ENCODE results near the gene CLASP1.
"Not testable (repeated sequence)": the region's sequence is repeated elsewhere in the genome, so short reads cannot be mapped to it uniquely, and the experiment has no call there.

CLASP1 gene

DNA sequence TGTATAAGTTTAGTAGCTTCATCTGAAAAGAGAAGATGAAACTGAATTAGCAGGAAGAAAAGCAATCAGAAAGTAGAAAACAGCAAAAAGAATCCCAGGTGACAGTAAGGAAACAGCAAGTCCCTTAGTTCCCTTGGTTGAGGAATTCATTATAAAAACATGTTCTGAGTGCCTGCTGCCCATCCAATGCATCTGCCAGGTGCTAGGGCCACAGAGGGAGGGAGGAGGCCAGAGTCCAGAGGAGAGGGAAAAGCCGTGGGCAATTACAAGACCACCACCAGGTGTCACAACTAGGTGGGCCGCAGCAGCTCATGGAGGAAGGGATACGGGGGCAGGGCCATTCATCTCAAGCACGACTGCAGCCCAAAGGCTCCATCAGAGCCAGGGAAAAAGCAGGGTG lies 308.3 kb downstream of the CLASP1 start:
- no peak for DNase-seq

DNA sequence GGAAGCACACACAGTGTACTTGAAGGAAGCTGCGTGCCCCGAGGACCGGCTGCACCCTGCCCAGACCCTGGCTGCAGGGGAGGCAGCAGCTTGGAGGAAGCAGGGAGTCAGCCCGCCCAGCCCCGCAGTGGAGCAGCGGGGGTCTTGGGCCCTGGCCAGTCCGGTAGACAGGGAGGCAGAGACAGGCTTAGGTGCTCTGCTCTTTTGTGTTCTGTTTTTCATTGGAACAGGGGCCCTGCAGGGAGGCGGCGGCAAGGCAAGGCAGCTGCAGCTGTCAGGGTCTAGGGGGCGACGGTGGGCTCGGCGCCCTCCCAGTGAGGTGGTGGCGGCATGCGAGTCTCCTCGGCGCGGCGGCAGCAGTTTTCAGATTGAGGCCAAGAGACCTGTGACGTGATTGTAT lies 311.0 kb downstream of the CLASP1 start:
- no peak for DNase-seq

DNA sequence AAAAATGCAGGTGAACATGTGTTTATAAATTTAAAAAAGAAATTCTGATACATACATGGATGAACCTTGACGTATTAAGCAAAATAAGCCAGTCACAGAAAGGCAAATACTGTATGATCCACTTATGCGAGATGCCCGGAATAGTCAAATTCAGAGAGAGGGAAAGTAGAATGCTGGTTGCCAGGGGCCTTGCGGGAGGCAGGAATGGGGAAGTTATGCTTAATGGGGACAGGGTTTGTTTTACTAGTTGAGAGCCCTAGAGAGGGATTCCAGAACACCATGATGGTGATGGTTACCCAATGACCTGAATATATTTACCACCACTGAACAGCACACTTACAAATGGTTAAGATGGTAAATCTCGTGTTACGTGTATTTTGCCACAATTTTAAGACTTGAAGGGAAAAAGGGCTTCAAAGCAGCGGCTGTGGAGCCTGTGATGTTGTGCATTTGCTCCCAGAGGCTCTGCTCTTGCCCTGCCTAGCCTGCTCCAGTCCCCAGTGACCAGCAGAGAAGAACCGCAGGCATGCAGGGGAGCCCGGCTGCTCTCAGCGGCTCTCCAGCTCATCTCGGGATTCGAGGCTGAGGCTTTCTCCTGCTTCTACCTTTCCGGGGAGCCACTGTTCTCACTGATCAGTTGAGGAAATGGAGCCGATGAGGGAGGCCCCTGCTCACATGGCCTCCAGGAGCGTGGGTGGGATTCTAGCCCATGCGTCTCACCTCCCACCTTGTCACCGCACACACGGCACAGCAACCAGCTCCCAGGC lies 312.6 kb downstream of the CLASP1 start:
- DNase-seq, result no peak

DNA sequence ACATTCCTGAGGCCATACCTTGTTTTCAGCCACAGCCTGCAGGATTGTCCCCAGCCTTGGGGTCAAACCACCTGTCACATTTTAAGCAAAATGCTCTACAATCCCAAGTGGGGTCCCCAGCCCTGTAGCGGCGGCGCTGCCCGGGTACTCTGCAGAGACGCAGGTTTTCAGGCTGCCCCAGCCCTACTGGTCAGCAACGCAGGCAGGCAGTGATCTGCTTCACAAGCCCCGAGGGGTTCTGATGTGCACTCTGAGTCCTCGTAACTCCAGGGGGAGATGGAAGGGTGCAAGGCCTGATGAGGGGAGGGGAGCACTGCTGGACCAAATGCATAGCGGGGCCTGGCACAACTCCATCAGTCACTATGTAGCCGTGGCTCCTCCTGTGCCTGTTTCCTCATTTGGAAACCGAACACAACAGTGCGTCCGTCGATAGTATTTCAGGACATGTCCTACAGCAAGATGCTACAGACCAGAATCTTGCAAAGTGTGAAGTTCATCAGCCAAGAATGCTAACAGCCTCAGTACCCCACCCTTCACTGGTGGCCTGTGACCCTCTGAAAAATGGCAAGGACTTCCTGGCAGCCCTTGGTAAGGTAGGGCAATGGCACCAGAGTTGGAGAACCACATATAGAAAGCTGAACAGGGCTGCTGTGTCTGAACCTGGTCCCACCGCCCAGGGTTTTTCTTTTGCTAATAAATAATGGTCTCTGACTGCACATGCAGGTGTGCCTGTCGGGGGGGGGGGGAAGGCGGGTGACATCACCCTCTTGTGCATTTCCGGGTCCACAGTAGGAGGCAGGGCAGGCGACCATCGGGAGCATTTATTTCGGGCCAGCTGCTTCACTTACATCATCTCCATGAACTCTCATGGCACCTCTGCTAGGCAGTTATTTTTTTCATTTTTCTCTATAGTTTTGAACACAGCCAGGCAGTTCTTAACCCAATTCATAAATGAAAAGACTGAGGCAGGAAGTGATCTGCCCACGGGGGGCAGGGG lies 313.7 kb downstream of the CLASP1 start:
- DNase-seq, result no peak

DNA sequence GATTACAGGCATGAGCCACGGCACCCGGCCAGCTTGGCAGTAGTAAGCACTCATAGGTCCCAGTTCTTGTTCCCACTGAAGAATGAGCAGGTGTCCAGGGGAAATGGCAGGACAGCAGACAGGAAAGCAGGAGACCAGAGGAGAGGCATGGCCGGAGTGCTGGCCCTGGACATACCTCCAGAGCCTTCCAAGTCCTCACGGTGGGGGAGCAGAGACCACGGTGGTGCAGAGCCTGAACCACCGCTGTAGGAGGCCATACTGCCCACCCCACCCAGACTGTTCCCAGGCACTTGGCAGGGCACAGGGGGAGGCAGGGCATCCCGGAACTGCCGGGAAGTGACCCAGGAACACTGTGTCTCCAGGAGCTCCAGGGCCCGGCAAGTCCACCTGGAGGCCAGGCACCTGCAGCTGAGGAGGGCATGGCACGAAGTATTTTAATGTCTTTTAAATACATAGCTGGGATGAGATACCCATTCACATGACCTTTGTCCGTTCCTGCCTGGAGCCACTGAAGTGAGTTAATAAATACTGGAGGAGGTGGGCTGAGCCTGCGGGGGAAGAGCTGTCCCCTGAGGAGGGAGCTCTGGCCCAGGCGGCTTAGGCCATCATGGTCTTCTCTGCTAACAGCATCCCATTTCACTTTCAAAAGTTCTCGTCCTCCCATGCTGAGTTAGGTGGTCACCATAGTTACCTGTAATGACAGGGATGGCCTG lies 314.5 kb downstream of the CLASP1 start:
- DNase-seq, result no peak

DNA sequence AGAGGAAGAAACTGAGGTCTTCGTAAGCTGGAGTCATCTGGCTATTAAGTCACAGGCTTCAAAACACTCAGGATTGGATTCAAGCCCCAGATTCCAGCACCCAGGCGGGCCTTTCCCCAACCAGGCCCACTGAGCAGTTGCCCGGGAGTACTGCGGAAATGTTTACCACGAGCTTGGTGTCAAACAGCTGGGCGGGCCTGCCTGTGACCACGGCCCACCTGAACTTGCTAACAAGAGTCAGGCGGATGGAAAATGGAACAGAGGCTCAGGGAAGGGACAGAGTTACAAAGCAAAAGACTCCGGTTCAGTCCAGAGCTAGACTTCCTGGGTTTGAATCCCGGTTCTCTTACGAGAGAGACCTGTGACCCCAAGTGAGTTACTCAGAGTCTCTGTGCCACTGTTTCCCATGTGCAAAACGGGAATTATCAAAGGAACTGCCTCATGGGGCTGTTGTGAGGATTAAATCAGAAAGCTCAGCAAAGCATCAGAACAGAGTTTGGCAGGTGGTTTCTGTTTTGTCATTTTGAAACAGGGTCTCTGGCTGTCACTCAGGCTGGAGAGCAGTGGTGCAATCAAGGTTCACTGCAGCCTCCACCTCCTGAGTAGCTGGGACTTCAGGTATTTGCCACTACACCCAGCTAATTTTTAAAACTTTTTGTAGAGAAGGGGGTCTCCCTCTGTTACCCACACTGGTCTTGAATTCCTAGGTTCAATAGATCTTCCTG lies 315.3 kb downstream of the CLASP1 start:
- no peak for DNase-seq

GRCh38 chr2:121333231-121333630 lies 316.0 kb downstream of the CLASP1 start:
- no peak for DNase-seq

DNA sequence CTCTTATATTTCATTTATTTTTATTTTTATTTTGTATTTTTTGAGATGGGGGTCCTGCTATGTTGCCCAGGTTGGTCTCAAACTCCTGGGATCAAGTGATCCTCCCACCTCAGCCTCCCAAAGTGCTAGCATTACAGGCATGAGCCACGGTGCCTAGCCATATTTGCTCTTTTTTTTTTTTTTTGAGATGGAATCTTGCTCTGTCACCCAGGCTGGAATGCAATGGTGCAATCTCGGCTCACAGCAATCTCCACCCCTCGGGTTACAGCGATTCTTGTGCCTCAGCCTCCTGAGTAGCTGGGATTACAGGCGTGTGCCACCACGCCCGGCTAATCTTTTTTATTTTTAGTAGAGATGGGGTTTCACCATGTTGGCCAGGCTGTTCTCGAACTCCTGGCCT lies 317.9 kb downstream of the CLASP1 start:
- not testable (repeated sequence) for DNase-seq

GRCh38 chr2:121330921-121331320 lies 318.3 kb downstream of the CLASP1 start:
- no peak for DNase-seq

DNA sequence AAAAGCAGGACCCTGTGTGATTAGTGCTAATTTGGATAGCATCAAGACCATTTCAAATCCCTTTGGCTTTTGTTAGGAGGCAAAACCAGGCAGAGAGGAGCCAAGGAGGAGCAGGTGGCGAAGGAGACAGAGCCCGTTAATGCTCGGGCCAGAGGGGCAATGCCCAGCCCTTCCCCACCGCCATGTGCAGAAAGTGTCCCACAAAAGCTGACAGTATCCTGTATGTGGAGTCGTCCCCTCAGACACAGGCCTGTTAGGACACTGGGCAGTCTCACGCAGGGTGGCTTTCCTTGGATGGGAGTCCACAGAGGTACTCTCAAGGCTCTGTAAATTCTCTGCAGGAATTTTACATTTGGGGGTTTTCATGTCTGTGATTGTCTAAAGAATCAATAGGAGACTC lies 319.5 kb downstream of the CLASP1 start:
- no peak for DNase-seq

DNA sequence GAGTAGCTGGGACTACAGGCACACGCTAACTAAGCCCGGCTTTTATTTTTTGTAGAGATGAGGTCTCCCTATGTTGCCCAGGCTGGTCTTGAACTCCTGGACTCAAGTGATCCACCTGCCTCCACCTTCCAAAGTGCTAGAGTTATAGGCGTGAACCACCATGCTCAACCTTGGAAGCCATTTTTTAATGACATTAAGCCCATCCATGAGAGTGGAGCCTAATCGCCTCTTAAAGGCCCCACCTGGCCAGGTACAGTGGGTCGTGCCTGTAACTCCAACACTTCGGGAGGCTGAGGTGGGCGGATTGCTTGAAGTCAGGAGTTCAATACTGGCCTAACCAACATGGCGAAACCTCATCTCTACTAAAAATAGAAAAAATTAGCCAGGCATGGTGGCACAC lies 322.6 kb downstream of the CLASP1 start:
- no peak for DNase-seq

- no peak for DNase-seq
These were observed 324.7 kb downstream of the CLASP1 start for GRCh38 chr2:121324601-121325000.

GRCh38 chr2:121321476-121321875 lies 327.8 kb downstream of the CLASP1 start:
- DNase-seq, result no peak

DNA sequence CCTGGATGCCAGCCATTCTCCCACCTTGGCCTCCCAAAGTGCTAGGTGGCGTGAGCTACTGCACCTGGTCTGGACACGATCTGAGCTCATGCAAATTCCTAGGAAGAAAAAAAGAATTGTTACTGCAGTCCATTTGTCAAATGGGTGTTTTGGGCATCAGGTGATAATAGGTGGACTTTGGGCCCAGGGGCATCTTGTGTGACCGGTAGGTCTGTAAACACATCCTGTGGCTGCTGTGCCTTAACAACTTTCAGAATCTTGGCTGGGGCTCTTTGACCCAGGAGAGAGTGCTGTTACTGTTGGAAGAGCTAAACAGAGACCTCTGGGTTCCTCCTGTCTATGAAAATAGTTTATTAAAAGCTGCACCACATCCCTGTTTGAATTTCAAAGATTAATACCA lies 329.3 kb downstream of the CLASP1 start:
- no peak for DNase-seq

DNA sequence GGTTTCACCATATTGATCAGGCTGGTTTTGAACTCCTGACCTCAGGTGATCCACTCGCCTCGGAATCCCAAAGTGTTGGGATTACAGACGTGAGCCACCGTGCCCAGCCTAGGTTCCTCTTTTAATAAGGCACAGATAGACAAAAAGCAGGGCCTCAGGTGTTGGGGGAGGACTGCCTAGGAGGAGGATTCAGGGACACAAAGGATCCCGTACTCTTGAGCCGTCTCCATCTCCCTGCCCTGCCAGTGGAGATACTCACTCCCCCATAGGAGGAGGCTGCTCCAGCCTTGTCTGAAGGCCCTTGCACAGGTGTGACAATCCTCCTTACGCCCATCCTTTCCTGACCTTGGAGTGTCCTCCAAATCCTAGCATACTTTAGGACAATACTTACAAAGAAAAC lies 332.3 kb downstream of the CLASP1 start:
- DNase-seq, result no peak

GRCh38 chr2:121313701-121314100 lies 335.6 kb downstream of the CLASP1 start:
- not testable (repeated sequence) for DNase-seq

DNA sequence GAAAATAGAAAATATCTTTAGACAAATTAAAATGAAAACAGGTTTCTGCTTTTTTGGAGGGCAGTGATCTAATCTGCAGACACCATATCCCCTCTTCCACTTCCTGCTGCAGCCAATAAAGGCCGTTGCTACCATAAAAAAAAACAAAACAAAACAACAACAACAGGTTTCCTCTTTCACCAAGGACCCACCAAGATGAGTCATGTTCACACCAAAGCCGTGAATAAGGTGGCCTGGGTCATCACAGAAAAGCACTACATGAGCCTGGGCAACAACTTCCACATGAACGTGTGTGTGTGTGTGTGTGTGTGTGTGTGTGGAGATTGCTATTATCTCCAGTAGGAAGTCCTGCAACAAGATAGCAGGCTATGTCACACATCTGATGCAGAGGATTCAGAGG lies 339.5 kb downstream of the CLASP1 start:
- no peak for DNase-seq

- DNase-seq, result no peak
These were observed 339.9 kb downstream of the CLASP1 start for GRCh38 chr2:121309323-121309722.

GRCh38 chr2:121307048-121307447 lies 342.2 kb downstream of the CLASP1 start:
- DNase-seq, result no peak

DNA sequence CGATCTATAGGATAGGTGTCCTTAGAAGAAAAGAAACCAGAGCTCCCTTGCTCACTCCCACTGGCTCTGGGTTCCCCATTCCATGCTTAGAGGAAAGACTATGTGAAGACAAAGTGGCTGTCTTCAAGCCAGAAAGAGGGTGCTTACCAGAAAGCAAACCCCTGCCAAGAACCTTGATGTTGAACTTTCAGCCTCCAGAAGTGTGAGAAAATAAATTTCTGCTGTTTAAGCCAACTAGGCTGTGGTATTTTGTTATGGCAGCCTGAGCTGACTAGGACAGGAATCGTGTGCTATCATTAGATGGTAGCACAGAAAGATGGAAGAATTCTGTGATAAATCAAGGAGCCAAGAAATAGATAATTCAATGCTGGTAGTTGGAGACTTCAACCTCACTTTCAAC lies 344.3 kb downstream of the CLASP1 start:
- no peak for DNase-seq

DNA sequence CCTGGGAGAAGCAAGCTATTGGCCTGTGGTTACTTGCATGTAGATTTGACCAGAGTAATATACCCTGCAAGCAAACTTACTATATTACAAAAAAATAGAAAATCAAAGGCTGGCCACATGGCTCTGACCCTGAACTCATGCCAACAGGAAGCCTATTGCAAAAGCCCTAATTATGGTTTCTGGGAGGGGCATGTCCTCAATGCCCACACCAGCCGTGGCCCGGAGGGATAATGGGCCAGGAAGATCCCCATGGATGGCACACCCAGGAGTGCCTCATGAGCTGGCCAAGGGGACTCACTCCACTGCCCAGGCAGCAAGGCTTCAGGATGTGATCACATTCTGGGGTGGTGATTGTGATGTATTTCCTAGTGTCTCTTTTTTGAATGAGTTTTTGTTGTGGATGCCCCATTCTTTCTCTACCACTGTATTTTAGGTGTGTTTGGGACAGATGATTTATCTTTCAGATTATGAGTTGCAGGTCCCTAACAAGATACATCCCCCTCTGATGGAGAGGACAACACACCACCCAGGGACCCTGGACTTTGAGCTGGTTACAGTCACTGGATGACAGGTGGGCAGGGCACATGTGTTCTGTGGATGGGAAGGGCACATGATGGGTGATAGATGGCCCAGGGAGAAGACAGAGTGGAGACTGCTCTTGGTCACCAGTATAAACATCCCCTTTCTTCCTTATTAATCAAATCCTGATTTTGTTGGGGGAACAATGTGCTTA lies 345.6 kb downstream of the CLASP1 start:
- no peak for DNase-seq

- DNase-seq, result not testable (repeated sequence)
These were observed 348.1 kb downstream of the CLASP1 start for GRCh38 chr2:121301190-121301589.
